Tibial artery (tissue), 4 donors: ENCODE measurements around the gene SLC38A11.

Experiments
- DNase-seq, 2 donors: peaks; one replicate each; pipeline ENCODE4 v3.0.0-alpha.2; 2019
- H3K27ac ChIP-seq, 2 donors: fragments of 200-600 bp; sonication (generic) in 1 of 2; 1 replicate in 1 of 2; 2 replicates in 1 of 2; pipeline ENCODE4 v1.5.1; 2018 to 2019; ENCODE audit warnings: mild to moderate bottlenecking in 1 of 2
- H3K27me3 ChIP-seq, 2 donors: fragments of 200-600 bp; sonication (generic) in 1 of 2; one replicate each; pipeline versions ENCODE4 v1.5.1 to v1.6.0; 2016 to 2019
- H3K36me3 ChIP-seq, 3 donors: fragments of 200-600 bp; sonication (generic) in 2 of 3; one replicate each; pipeline ENCODE4 v1.5.1; 2016 to 2019; ENCODE audit warnings: mild to moderate bottlenecking in 2 of 3
- H3K4me1 ChIP-seq, 4 donors: fragments of 200-600 bp; sonication (generic) in 2 of 4; 1 replicate in 3 of 4; 2 replicates in 1 of 4; pipeline ENCODE4 v1.5.1; 2016 to 2019
- H3K4me3 ChIP-seq, 2 donors: fragments of 200-600 bp; sonication (generic) in 1 of 2; 1 replicate in 1 of 2; 2 replicates in 1 of 2; pipeline ENCODE4 v1.5.1; 2018 to 2019; ENCODE audit warnings: mild to moderate bottlenecking in 2 of 2
- H3K9me3 ChIP-seq, 3 donors: fragments of 200-600 bp; sonication (generic) in 1 of 3; one replicate each; pipeline ENCODE4 v1.5.1; 2016 to 2019
- intact Hi-C: fragments of 100-400 bp; cut with DNase I; formaldehyde crosslinking; loops from one replicate; pipeline ENCODE4 v1.15.0; 2023; ENCODE audit warnings: low total_unique reads
- TF ChIP-seq, protein P1 (sequence below), 2 experiments: fragments of 200-600 bp in 1 of 2; fragments of 450-650 bp in 1 of 2; IDR thresholded peaks; one replicate each; pipeline ENCODE4 v1.5.1; 2017 to 2019; ENCODE audit warnings: antibody characterized with exemption in 2 of 2, mild to moderate bottlenecking in 1 of 2, moderate library complexity in 1 of 2

The SLC38A11 gene

GRCh38 chr2:164928101-164928673 is 27.1 kb downstream of the SLC38A11 start:
- no peak for DNase-seq
- H3K27me3 ChIP-seq, result no peaks in the 10 kb centered on the region
- H3K27ac ChIP-seq, result no peak overlapping the region
- no peaks in the 10 kb centered on the region for H3K36me3 ChIP-seq
- TF ChIP-seq, protein P1, sequence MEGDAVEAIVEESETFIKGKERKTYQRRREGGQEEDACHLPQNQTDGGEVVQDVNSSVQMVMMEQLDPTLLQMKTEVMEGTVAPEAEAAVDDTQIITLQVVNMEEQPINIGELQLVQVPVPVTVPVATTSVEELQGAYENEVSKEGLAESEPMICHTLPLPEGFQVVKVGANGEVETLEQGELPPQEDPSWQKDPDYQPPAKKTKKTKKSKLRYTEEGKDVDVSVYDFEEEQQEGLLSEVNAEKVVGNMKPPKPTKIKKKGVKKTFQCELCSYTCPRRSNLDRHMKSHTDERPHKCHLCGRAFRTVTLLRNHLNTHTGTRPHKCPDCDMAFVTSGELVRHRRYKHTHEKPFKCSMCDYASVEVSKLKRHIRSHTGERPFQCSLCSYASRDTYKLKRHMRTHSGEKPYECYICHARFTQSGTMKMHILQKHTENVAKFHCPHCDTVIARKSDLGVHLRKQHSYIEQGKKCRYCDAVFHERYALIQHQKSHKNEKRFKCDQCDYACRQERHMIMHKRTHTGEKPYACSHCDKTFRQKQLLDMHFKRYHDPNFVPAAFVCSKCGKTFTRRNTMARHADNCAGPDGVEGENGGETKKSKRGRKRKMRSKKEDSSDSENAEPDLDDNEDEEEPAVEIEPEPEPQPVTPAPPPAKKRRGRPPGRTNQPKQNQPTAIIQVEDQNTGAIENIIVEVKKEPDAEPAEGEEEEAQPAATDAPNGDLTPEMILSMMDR (IDR thresholded peaks at IDR 0.05), result no peak
- H3K9me3 ChIP-seq, result no peaks in the 10 kb centered on the region
- no peaks in the 10 kb centered on the region for H3K4me1 ChIP-seq
- no peak overlapping the region for H3K4me3 ChIP-seq
- intact Hi-C loops, result no loop called here

DNA sequence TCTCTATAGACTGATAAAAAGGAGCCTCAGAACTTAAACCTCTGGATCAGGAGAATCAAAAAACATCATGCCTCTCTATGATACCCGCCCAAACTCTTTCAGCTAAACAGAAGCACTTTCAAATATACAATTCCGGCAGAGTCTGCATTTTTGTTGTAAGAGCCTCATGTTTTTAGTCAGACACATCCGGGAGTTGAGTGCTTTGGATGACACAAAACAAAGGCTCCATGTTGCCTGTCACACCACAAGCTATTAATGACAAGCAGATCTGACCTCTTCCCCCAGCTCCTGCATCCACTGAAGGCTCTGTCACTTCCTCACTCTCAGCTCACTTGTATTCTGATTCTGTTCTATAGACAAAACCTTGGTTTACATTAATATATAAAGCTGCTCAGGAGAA is 33.2 kb downstream of the SLC38A11 start:
- no peak for DNase-seq
- H3K9me3 ChIP-seq, result no peaks in the 10 kb centered on the region
- intact Hi-C loops, result loop anchor here (5.0 kb wide), 1 partner anchor 75 kb away; no protein-coding TSS in a partner anchor
- H3K4me1 ChIP-seq, result no peaks in the 10 kb centered on the region
- no peaks in the 10 kb centered on the region for H3K27me3 ChIP-seq
- H3K4me3 ChIP-seq, result no peak overlapping the region
- TF ChIP-seq, protein P1 (IDR thresholded peaks at IDR 0.05), result no peak
- no peaks in the 10 kb centered on the region for H3K36me3 ChIP-seq
- no peak overlapping the region for H3K27ac ChIP-seq

GRCh38 chr2:164920430-164920829 is 34.9 kb downstream of the SLC38A11 start:
- TF ChIP-seq, protein P1 (IDR thresholded peaks at IDR 0.05), result no peak
- no peaks in the 10 kb centered on the region for H3K27me3 ChIP-seq
- no peaks in the 10 kb centered on the region for H3K36me3 ChIP-seq
- no peaks in the 10 kb centered on the region for H3K4me1 ChIP-seq
- no peak for DNase-seq
- intact Hi-C loops, result loop anchor here (5.0 kb wide), 1 partner anchor 73 kb away; no protein-coding TSS in a partner anchor
- H3K4me3 ChIP-seq, result no peak overlapping the region
- no peaks in the 10 kb centered on the region for H3K9me3 ChIP-seq
- no peak overlapping the region for H3K27ac ChIP-seq

DNA sequence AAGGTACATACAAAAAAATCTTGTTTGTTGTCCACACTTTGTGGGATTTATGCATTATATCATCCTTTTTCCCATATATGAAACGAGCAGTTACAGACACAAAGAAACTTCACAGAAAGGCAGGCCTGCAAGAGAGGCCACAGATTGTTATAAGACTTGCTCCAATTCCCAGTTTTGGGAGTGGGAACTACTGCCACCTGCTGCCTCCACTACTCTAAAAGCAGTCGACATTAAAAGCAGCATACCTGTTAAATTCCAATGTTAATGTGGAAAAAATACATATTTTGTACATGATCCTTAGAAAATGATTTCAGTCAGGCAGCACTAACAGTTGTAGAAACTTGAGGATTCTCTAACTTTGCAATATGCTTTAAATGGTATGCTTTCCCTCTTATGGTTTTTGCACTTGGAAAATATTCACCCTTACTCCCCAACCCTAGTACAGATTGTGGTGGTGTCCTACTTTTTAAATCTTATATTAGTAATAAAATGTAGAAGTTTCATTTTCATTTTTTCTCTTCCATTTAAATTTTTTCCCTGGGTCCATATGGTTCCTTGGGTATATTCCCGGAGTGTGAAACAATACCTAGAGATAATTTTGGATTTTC is 37.9 kb downstream of the SLC38A11 start:
- DNase-seq, result peak; percentile 21 to 63
- TF ChIP-seq, protein P1 (IDR thresholded peaks at IDR 0.05), result peak; percentile 53
- Histone ChIP-seq H3K36me3 (no peaks in the 10 kb centered on the region), H3K27ac (no peak overlapping the region), H3K4me3 (no peak overlapping the region), H3K9me3 (no peaks in the 10 kb centered on the region), H3K4me1 (no peaks in the 10 kb centered on the region), H3K27me3 (no peaks in the 10 kb centered on the region)
- intact Hi-C loops, result no loop called here

- Histone ChIP-seq H3K9me3 (no peaks in the 10 kb centered on the region), H3K27me3 (no peaks in the 10 kb centered on the region), H3K36me3 (no peaks in the 10 kb centered on the region), H3K4me3 (no peak overlapping the region), H3K27ac (no peak overlapping the region), H3K4me1 (peaks cover 0 to 17% (median 3%) of the 10 kb centered on the region in 4 donors)
- intact Hi-C loops, result no loop called here
- TF ChIP-seq, protein P1 (IDR thresholded peaks at IDR 0.05), result no peak
- DNase-seq, result no peak
These were observed 39.8 kb downstream of the SLC38A11 start for GRCh38 chr2:164915566-164915965.
